HG03280 (cell line): Measurements from ENCODE around the gene SOAT1.
"Not testable (repeated sequence)": the region's sequence is repeated elsewhere in the genome, so short reads cannot be mapped to it uniquely, and the experiment has no call there.

Source experiments
- ATAC-seq: cut with Tn5 transposase; IDR thresholded peaks from one replicate; pipeline ENCODE4 v1.9.1; 2021; ENCODE audit warnings: mild to moderate bottlenecking, moderate library complexity; ENCODE audit not compliant: unreplicated experiment

Gene SOAT1

GRCh38 chr1:179342740-179343404 is 49.3 kb downstream of the SOAT1 start:
- ATAC-seq: no peak

GRCh38 chr1:179351281-179351680 is 57.7 kb downstream of the SOAT1 start:
- no peak for ATAC-seq

- ATAC-seq: no peak
Observed at GRCh38 chr1:179352236-179352635, 58.6 kb downstream of the SOAT1 start.

- ATAC-seq: no peak
Observed at GRCh38 chr1:179353546-179353945, 59.9 kb downstream of the SOAT1 start.

- not testable (repeated sequence) for ATAC-seq
Observed at GRCh38 chr1:179361631-179362030, 68.0 kb downstream of the SOAT1 start.

- peak; percentile 96 for ATAC-seq
Observed at GRCh38 chr1:179365342-179366092, 71.9 kb downstream of the SOAT1 start, which contains the start of gene AXDND1. Gene AXDND1, plus strand, starts transcription at chr1:179365971. Its CDS starts 539 bp downstream, at chr1:179366510.

GRCh38 chr1:179366093-179366800 is 72.7 kb downstream of the SOAT1 start:
- peak; percentile 10 for ATAC-seq

GRCh38 chr1:179369751-179370341 is 76.2 kb downstream of the SOAT1 start:
- ATAC-seq: no peak

- ATAC-seq: no peak
Observed at GRCh38 chr1:179372160-179372559, 78.6 kb downstream of the SOAT1 start.

- no peak for ATAC-seq
Observed at GRCh38 chr1:179376223-179376622, 82.6 kb downstream of the SOAT1 start.

- ATAC-seq: no peak
Observed at GRCh38 chr1:179380299-179380698, 86.7 kb downstream of the SOAT1 start.

GRCh38 chr1:179384027-179384426 is 90.4 kb downstream of the SOAT1 start:
- no peak for ATAC-seq

- ATAC-seq: no peak
Observed at GRCh38 chr1:179385510-179385909, 91.9 kb downstream of the SOAT1 start.

- ATAC-seq: no peak
Observed at GRCh38 chr1:179393721-179394120, 100.1 kb downstream of the SOAT1 start.

- ATAC-seq: not testable (repeated sequence)
Observed at GRCh38 chr1:179399399-179399798, 105.8 kb downstream of the SOAT1 start.
